Mesenchymal stem cell (in vitro differentiated cells and primary cell): ENCODE measurements around the gene BAZ2B.

ENCODE experiments used
- DNase-seq: peaks from one replicate; pipeline ENCODE4 v3.0.0-alpha.2; 2013
- H2AFZ ChIP-seq: one replicate; pipeline ENCODE4 v1.6.1; 2013; ENCODE audit warnings: low read depth, mild to moderate bottlenecking, control low read depth, inconsistent platforms, low read length, moderate library complexity
- H2AK5ac ChIP-seq: 2 replicates; pipeline ENCODE4 v1.6.1; 2013; ENCODE audit warnings: low read length, moderate library complexity, mild to moderate bottlenecking, inconsistent platforms; ENCODE audit not compliant: severe bottlenecking
- H2BK120ac ChIP-seq: one replicate; pipeline ENCODE4 v1.6.1; 2013; ENCODE audit warnings: low read depth, mild to moderate bottlenecking, inconsistent platforms, low read length, moderate library complexity
- H2BK12ac ChIP-seq, 2 experiments: one replicate each; pipeline ENCODE4 v1.6.1; 2013; ENCODE audit warnings: inconsistent platforms in 2 of 2, low read length in 2 of 2, mild to moderate bottlenecking in 2 of 2, moderate library complexity in 2 of 2, control low read depth in 1 of 2
- H2BK15ac ChIP-seq: one replicate; pipeline ENCODE4 v1.6.1; 2013; ENCODE audit warnings: mild to moderate bottlenecking, low read depth, inconsistent platforms; ENCODE audit not compliant: poor library complexity, severe bottlenecking
- H2BK5ac ChIP-seq: 2 replicates; pipeline ENCODE4 v1.6.1; 2013; ENCODE audit warnings: low read depth, mild to moderate bottlenecking, low read length, control low read depth, inconsistent platforms; ENCODE audit not compliant: poor library complexity, severe bottlenecking
- H3K14ac ChIP-seq, 2 experiments: one replicate each; pipeline ENCODE4 v1.6.1; 2013; ENCODE audit warnings: inconsistent platforms in 2 of 2, low read length in 2 of 2, control low read depth in 1 of 2, mild to moderate bottlenecking in 1 of 2, moderate library complexity in 1 of 2
- H3K18ac ChIP-seq, 2 experiments: one replicate each; pipeline ENCODE4 v1.6.1; 2013; ENCODE audit warnings: inconsistent platforms in 2 of 2, low read length in 2 of 2, control low read depth in 1 of 2, low read depth in 1 of 2, mild to moderate bottlenecking in 1 of 2
- H3K23ac ChIP-seq, 2 experiments: one replicate each; pipeline ENCODE4 v1.6.1; 2013; ENCODE audit warnings: inconsistent platforms in 2 of 2, low read length in 2 of 2, mild to moderate bottlenecking in 2 of 2, moderate library complexity in 2 of 2, control low read depth in 1 of 2
- H3K27ac ChIP-seq: 2 replicates; pipeline ENCODE4 v1.5.1; 2013; ENCODE audit warnings: mild to moderate bottlenecking, moderate library complexity, low read length, control low read depth, inconsistent platforms; ENCODE audit not compliant: poor library complexity, severe bottlenecking
- H3K27me3 ChIP-seq, 2 experiments: 2 replicates each; pipeline versions ENCODE4 v1.6.1 to v1.7.0; 2013; ENCODE audit warnings: low read length in 2 of 2, mild to moderate bottlenecking in 2 of 2, moderate library complexity in 2 of 2, control low read depth in 1 of 2, inconsistent platforms in 1 of 2; ENCODE audit not compliant: control insufficient read depth in 1 of 2, insufficient read depth in 1 of 2
- H3K36me3 ChIP-seq, 2 experiments: 2 replicates each; pipeline versions ENCODE4 v1.6.1 to v1.7.0; 2013; ENCODE audit warnings: low read length in 2 of 2, control low read depth in 1 of 2, inconsistent platforms in 1 of 2, low read depth in 1 of 2, mild to moderate bottlenecking in 1 of 2; ENCODE audit not compliant: insufficient read depth in 2 of 2, control insufficient read depth in 1 of 2
- H3K4ac ChIP-seq, 2 experiments: one replicate each; pipeline ENCODE4 v1.6.1; 2013; ENCODE audit warnings: inconsistent platforms in 2 of 2, low read length in 2 of 2, mild to moderate bottlenecking in 2 of 2, moderate library complexity in 2 of 2, control low read depth in 1 of 2, low read depth in 1 of 2
- H3K4me1 ChIP-seq: 2 replicates; pipeline ENCODE4 v1.6.1; 2013; ENCODE audit warnings: low read depth, low read length, control low read depth; ENCODE audit not compliant: control insufficient read depth, insufficient read depth
- H3K4me2 ChIP-seq: 2 replicates; pipeline ENCODE4 v1.6.1; 2013; ENCODE audit warnings: low read length, mild to moderate bottlenecking, inconsistent platforms; ENCODE audit not compliant: poor library complexity, severe bottlenecking
- H3K4me3 ChIP-seq, 2 experiments: 2 replicates each; pipeline versions ENCODE4 v1.5.1 to v1.7.0; 2013; ENCODE audit warnings: low read length in 2 of 2, mild to moderate bottlenecking in 2 of 2, control low read depth in 1 of 2, low read depth in 1 of 2; ENCODE audit not compliant: insufficient read depth in 1 of 2
- H3K79me1 ChIP-seq: replicated peaks from 2 replicates; pipeline ENCODE4 v1.6.1; 2013; ENCODE audit warnings: mild to moderate bottlenecking, control low read depth, low read length, inconsistent platforms; ENCODE audit not compliant: poor library complexity, severe bottlenecking
- H3K9ac ChIP-seq: 2 replicates; pipeline ENCODE4 v1.7.0; 2013; ENCODE audit warnings: mild to moderate bottlenecking, low read length, moderate library complexity
- H3K9me3 ChIP-seq: 2 replicates; pipeline ENCODE4 v1.7.0; 2013; ENCODE audit warnings: mild to moderate bottlenecking, low read length; ENCODE audit not compliant: control insufficient read depth
- H4K8ac ChIP-seq: one replicate; pipeline ENCODE4 v1.6.1; 2013; ENCODE audit warnings: inconsistent platforms, mild to moderate bottlenecking, low read length, moderate library complexity
- H4K91ac ChIP-seq: one replicate; pipeline ENCODE4 v1.6.1; 2013; ENCODE audit warnings: mild to moderate bottlenecking, low read length, inconsistent platforms
- WGBS: methylation state at CpG from one replicate; pipeline ENCODE4 v1.1.7; 2013; ENCODE audit warnings: mixed read lengths; 5-methylcytosine and 5-hydroxymethylcytosine counted together

Gene BAZ2B

GRCh38 chr2:159505196-159505595 is 111.2 kb downstream of the BAZ2B start:
- H3K36me3 ChIP-seq, result peaks cover 0 to 3% of the 10 kb centered on the region in 2 experiments
- H3K4me3 ChIP-seq, result no peak overlapping the region
- H2BK15ac ChIP-seq, result no peak overlapping the region
- H3K27me3 ChIP-seq, result no peaks in the 10 kb centered on the region
- no peak overlapping the region for H2BK120ac ChIP-seq
- H2BK12ac ChIP-seq, result no peak overlapping the region
- H3K4ac ChIP-seq, result no peak overlapping the region
- no peak overlapping the region for H4K91ac ChIP-seq
- no peaks in the 10 kb centered on the region for H3K4me1 ChIP-seq
- no peak overlapping the region for H3K14ac ChIP-seq
- H3K18ac ChIP-seq, result no peak overlapping the region
- H3K9ac ChIP-seq, result no peak overlapping the region
- H3K27ac ChIP-seq, result no peak overlapping the region
- no peak overlapping the region for H2AFZ ChIP-seq
- H2AK5ac ChIP-seq, result no peak overlapping the region
- no peak for DNase-seq
- no peak overlapping the region for H4K8ac ChIP-seq
- H3K4me2 ChIP-seq, result no peak overlapping the region
- peaks cover 4% of the 10 kb centered on the region for H3K9me3 ChIP-seq
- no peak overlapping the region for H3K23ac ChIP-seq
- H2BK5ac ChIP-seq, result no peak overlapping the region
- H3K79me1 ChIP-seq, result peaks cover 13% of the 10 kb centered on the region
- WGBS, result no CpG with 5 or more reads among the region's 1 CpG

GRCh38 chr2:159501743-159502142 is 114.6 kb downstream of the BAZ2B start:
- no peak overlapping the region for H3K4ac ChIP-seq
- H4K91ac ChIP-seq, result no peak overlapping the region
- H3K36me3 ChIP-seq, result peaks cover 0 to 6% of the 10 kb centered on the region in 2 experiments
- no CpG with 5 or more reads among the region's 1 CpG for WGBS
- H2AK5ac ChIP-seq, result no peak overlapping the region
- no peak overlapping the region for H2BK5ac ChIP-seq
- no peak overlapping the region for H3K9ac ChIP-seq
- no peak overlapping the region for H3K18ac ChIP-seq
- DNase-seq, result no peak
- no peak overlapping the region for H2BK120ac ChIP-seq
- no peak overlapping the region for H3K4me3 ChIP-seq
- H4K8ac ChIP-seq, result no peak overlapping the region
- peaks cover 4% of the 10 kb centered on the region for H3K9me3 ChIP-seq
- no peak overlapping the region for H2BK12ac ChIP-seq
- H2AFZ ChIP-seq, result no peak overlapping the region
- H3K23ac ChIP-seq, result no peak overlapping the region
- no peaks in the 10 kb centered on the region for H3K27me3 ChIP-seq
- H3K4me1 ChIP-seq, result no peaks in the 10 kb centered on the region
- peaks cover 8% of the 10 kb centered on the region for H3K79me1 ChIP-seq
- no peak overlapping the region for H3K4me2 ChIP-seq
- no peak overlapping the region for H3K14ac ChIP-seq
- H3K27ac ChIP-seq, result no peak overlapping the region
- no peak overlapping the region for H2BK15ac ChIP-seq

GRCh38 chr2:159497847-159498246 is 118.5 kb downstream of the BAZ2B start:
- H2AK5ac ChIP-seq, result no peak overlapping the region

GRCh38 chr2:159497256-159497655 is 119.1 kb downstream of the BAZ2B start:
- no peak overlapping the region for H3K4ac ChIP-seq

More at GRCh38 chr2:159497847-159498246, 118.5 kb downstream of the BAZ2B start:
- peaks cover 11% of the 10 kb centered on the region for H3K79me1 ChIP-seq
- H3K36me3 ChIP-seq, result peaks cover 0 to 6% of the 10 kb centered on the region in 2 experiments
- H2BK120ac ChIP-seq, result no peak overlapping the region
- H2AFZ ChIP-seq, result no peak overlapping the region
- no peak overlapping the region for H4K8ac ChIP-seq
- H3K23ac ChIP-seq, result no peak overlapping the region
- no peaks in the 10 kb centered on the region for H3K4me1 ChIP-seq
- no peak for DNase-seq
- no peak overlapping the region for H3K18ac ChIP-seq
- H3K4ac ChIP-seq, result no peak overlapping the region
- WGBS, result 41% methylated on average over 1 of the region's 2 CpGs
- no peak overlapping the region for H2BK15ac ChIP-seq
- H3K9ac ChIP-seq, result no peak overlapping the region
- no peak overlapping the region for H2BK12ac ChIP-seq
- H3K27ac ChIP-seq, result no peak overlapping the region
- H4K91ac ChIP-seq, result no peak overlapping the region
- no peaks in the 10 kb centered on the region for H3K27me3 ChIP-seq
- H3K4me2 ChIP-seq, result no peak overlapping the region
- H3K4me3 ChIP-seq, result no peak overlapping the region
- H3K9me3 ChIP-seq, result peaks cover 4% of the 10 kb centered on the region
- H2BK5ac ChIP-seq, result no peak overlapping the region
- H3K14ac ChIP-seq, result no peak overlapping the region

More at GRCh38 chr2:159497256-159497655, 119.1 kb downstream of the BAZ2B start:
- peak; percentile 96 for DNase-seq
- H4K8ac ChIP-seq, result no peak overlapping the region
- H3K4me3 ChIP-seq, result no peak overlapping the region
- H2BK120ac ChIP-seq, result no peak overlapping the region
- H2BK15ac ChIP-seq, result no peak overlapping the region
- no peak overlapping the region for H2AK5ac ChIP-seq
- no peak overlapping the region for H3K4me2 ChIP-seq
- no peaks in the 10 kb centered on the region for H3K27me3 ChIP-seq
- H3K27ac ChIP-seq, result peak overlapping the region; percentile 15
- H3K36me3 ChIP-seq, result peaks cover 0 to 6% of the 10 kb centered on the region in 2 experiments
- H3K4me1 ChIP-seq, result no peaks in the 10 kb centered on the region
- no peak overlapping the region for H3K18ac ChIP-seq
- H2BK5ac ChIP-seq, result no peak overlapping the region
- peaks cover 11% of the 10 kb centered on the region for H3K79me1 ChIP-seq
- no peak overlapping the region for H3K14ac ChIP-seq
- peaks cover 4% of the 10 kb centered on the region for H3K9me3 ChIP-seq
- no peak overlapping the region for H2AFZ ChIP-seq
- no peak overlapping the region for H4K91ac ChIP-seq
- no peak overlapping the region for H2BK12ac ChIP-seq
- H3K9ac ChIP-seq, result peak overlapping the region; percentile 58
- no peak overlapping the region for H3K23ac ChIP-seq
